B cell (primary cell): ENCODE data around the gene HMGN4. TPM values are rescaled to one million over a fixed set of nuclear protein-coding genes. Genes with fewer than 3 reads are reported as not detected.

Source experiments
- ATAC-seq: fragments of 200-7000 bp; cut with Tn5 transposase; one replicate; pipeline ENCODE4 v1.10.0; 2021; ENCODE audit warnings: low read depth, mild to moderate bottlenecking, moderate number of reproducible peaks, moderate library complexity
- CTCF ChIA-PET: fragments of 350-600 bp; sonication (Branson Sonifier 250); formaldehyde crosslinking; loops from one replicate; lab custom pipeline; 2021; ENCODE audit warnings: antibody characterized with exemption, inconsistent platforms; lab: Charles Lee
- POLR2A ChIA-PET: fragments of 350-600 bp; sonication (Branson Sonifier 250); formaldehyde crosslinking; loops from one replicate; lab custom pipeline; 2021; ENCODE audit warnings: antibody characterized with exemption; lab: Charles Lee
- DNase-seq: peaks from one replicate; pipeline ENCODE4 v3.0.0; 2013
- H2AFZ ChIP-seq: 2 replicates; pipeline ENCODE4 v1.6.1; 2012; ENCODE audit warnings: mild to moderate bottlenecking, low read depth, low read length; ENCODE audit not compliant: insufficient read depth, poor library complexity, severe bottlenecking
- H3K27ac ChIP-seq, 2 donors: 1 replicate in 1 of 2; 2 replicates in 1 of 2; pipeline ENCODE4 v1.5.1; 2012 to 2013; ENCODE audit warnings: low read length in 2 of 2, mild to moderate bottlenecking in 2 of 2, moderate library complexity in 1 of 2
- H3K27me3 ChIP-seq, 4 experiments: fragments of 200-600 bp in 1 of 4; sonication (generic) in 1 of 4; replicated peaks in 1 of 4; 1 replicate in 2 of 4; 2 replicates in 2 of 4; pipeline versions ENCODE4 v1.6.1 to v1.7.0; 2013 to 2016; ENCODE audit warnings: low read length in 3 of 4, mild to moderate bottlenecking in 2 of 4, mixed read lengths in 1 of 4, moderate library complexity in 1 of 4; ENCODE audit not compliant: insufficient read depth in 4 of 4, control insufficient read depth in 3 of 4; ENCODE audit errors: control extremely low read depth in 1 of 4
- H3K36me3 ChIP-seq, 2 experiments: replicated peaks in 1 of 2; 1 replicate in 1 of 2; 2 replicates in 1 of 2; pipeline versions ENCODE4 v1.6.1 to v1.7.1; 2013; ENCODE audit warnings: low read length in 1 of 2; ENCODE audit not compliant: insufficient read depth in 2 of 2, control insufficient read depth in 1 of 2; ENCODE audit errors: control extremely low read depth in 1 of 2, extremely low read depth in 1 of 2
- H3K4me1 ChIP-seq, 2 donors: fragments of 200-600 bp in 1 of 2; sonication (generic) in 1 of 2; 1 replicate in 1 of 2; 2 replicates in 1 of 2; pipeline versions ENCODE4 v1.5.1 to v1.6.1; 2013 to 2017; ENCODE audit warnings: low read length in 2 of 2; ENCODE audit not compliant: control insufficient read depth in 2 of 2, insufficient read depth in 2 of 2
- H3K4me2 ChIP-seq: replicated peaks from 2 replicates; pipeline ENCODE3; 2012; ENCODE audit warnings: mild to moderate bottlenecking, low read depth, low read length; ENCODE audit not compliant: poor library complexity, severe bottlenecking
- H3K4me3 ChIP-seq, 5 experiments: fragments of 200-600 bp in 1 of 5; sonication (generic) in 1 of 5; 1 replicate in 3 of 5; 2 replicates in 2 of 5; pipeline versions ENCODE4 v1.5.1 to v1.7.0; 2011 to 2016; ENCODE audit warnings: low read length in 4 of 5, mild to moderate bottlenecking in 4 of 5, low read depth in 2 of 5, control low read depth in 1 of 5, moderate library complexity in 1 of 5; ENCODE audit not compliant: insufficient read depth in 1 of 5; ENCODE audit errors: control extremely low read depth in 1 of 5, extremely low read depth in 1 of 5
- H3K79me2 ChIP-seq: fragments of 200-600 bp; sonication (generic); one replicate; pipeline ENCODE4 v1.6.0; 2016; ENCODE audit warnings: low read length; ENCODE audit not compliant: control insufficient read depth, insufficient read depth
- H3K9ac ChIP-seq: fragments of 200-600 bp; sonication (generic); 2 replicates; pipeline ENCODE4 v1.6.1; 2017; ENCODE audit warnings: mild to moderate bottlenecking, low read length, moderate library complexity
- H3K9me3 ChIP-seq, 3 donors: one replicate each; pipeline versions ENCODE4 v1.6.1 to v1.7.1; 2013; ENCODE audit warnings: low read length in 2 of 3; ENCODE audit not compliant: control insufficient read depth in 2 of 3, insufficient read depth in 1 of 3; ENCODE audit errors: control extremely low read depth in 1 of 3
- H4K20me1 ChIP-seq: 2 replicates; pipeline ENCODE4 v1.6.0; 2012; ENCODE audit warnings: mild to moderate bottlenecking, low read length; ENCODE audit not compliant: insufficient read depth, control insufficient read depth, poor library complexity, severe bottlenecking
- H3K27ac Mint-ChIP-seq: one replicate; pipeline ENCODE4 v1.8.0; 2021; ENCODE audit warnings: mixed read lengths
- H3K27me3 Mint-ChIP-seq: one replicate; pipeline ENCODE4 v1.8.0; 2021; ENCODE audit warnings: mixed read lengths
- H3K4me1 Mint-ChIP-seq: one replicate; pipeline ENCODE4 v1.8.0; 2021; ENCODE audit warnings: mixed read lengths
- H3K4me3 Mint-ChIP-seq: one replicate; pipeline ENCODE4 v1.8.0; 2021; ENCODE audit warnings: mixed read lengths
- H3K9me3 Mint-ChIP-seq: one replicate; pipeline ENCODE4 v1.8.0; 2022; ENCODE audit warnings: mixed read lengths; ENCODE audit not compliant: insufficient read depth
- CTCF ChIP-seq: fragments of 200-600 bp; IDR thresholded peaks from one replicate; pipeline ENCODE4 v1.8.0; 2022; ENCODE audit warnings: antibody characterized with exemption, mild to moderate bottlenecking
- EZH2 ChIP-seq: IDR thresholded peaks from 2 replicates; pipeline ENCODE4 v1.6.1; 2012; ENCODE audit warnings: borderline replicate concordance, low read depth, mild to moderate bottlenecking, moderate library complexity, low read length; ENCODE audit not compliant: insufficient read depth, poor library complexity, severe bottlenecking
- WGBS: methylation state at CpG from one replicate; pipeline ENCODE4 v1.1.5; 2013; ENCODE audit warnings: missing lambda C conversion rate; ENCODE audit not compliant: insufficient coverage; 5-methylcytosine and 5-hydroxymethylcytosine counted together
- intact Hi-C: fragments of 100-400 bp; cut with micrococcal nuclease; formaldehyde crosslinking; loops from one replicate; pipeline ENCODE4 v1.10.0; 2022
- polyA plus RNA-seq: library from polyadenylated mRNA; depleted of rRNA; stranded (reverse); fragments of >200 nt; gene quantifications from 2 replicates; pipeline ENCODE4 v1.2.3, GENCODE V29; 2012
- total RNA-seq, 2 donors: library from RNA; stranded (reverse); fragments of 120-200 nt in 1 of 2; gene quantifications; 1 replicate in 1 of 2; 2 replicates in 1 of 2; pipeline versions ENCODE4 v1.2.3 to v1.2.4, GENCODE V29; 2013 to 2022

The HMGN4 gene
- total and polyA plus RNA-seq, 2 donors (not counting 1 experiment from before 2014, with no cell fraction given), result 37.7 to 81.1 TPM

GRCh38 chr6:26553264-26553634, 15.1 kb downstream of the HMGN4 start:
- intact Hi-C loops, result loop anchor here (1.0 to 10.0 kb wide), 7 partner anchors 15 to 922 kb away; partner anchors contain the start of genes HMGN4 and ZNF184
- H3K27ac Mint-ChIP-seq, result no peak overlapping the region
- peak overlapping the region in 1 of 2 donors; percentile 42 for H3K27ac ChIP-seq

More at GRCh38 chr6:26553264-26553634, 15.1 kb downstream of the HMGN4 start:
- WGBS, result 0% methylated on average over 5 of the region's 13 CpGs
- H3K9ac ChIP-seq, result peak overlapping the region; percentile 61
- Mint-ChIP-seq H3K4me1 (peaks cover 22% of the 10 kb centered on the region), H3K9me3 (no peaks in the 10 kb centered on the region), H3K4me3 (no peak overlapping the region), H3K27me3 (no peaks in the 10 kb centered on the region)
- ATAC-seq (peak; percentile 62), DNase-seq (peak; percentile 88)
- peak overlapping the region; percentile 70 for H3K4me2 ChIP-seq
- no peaks in the 10 kb centered on the region for H3K79me2 ChIP-seq
- no peak for TF ChIP-seq CTCF
- no peak for TF ChIP-seq EZH2
- peak overlapping the region; percentile 67 for H2AFZ ChIP-seq
- no peaks in the 10 kb centered on the region for H4K20me1 ChIP-seq
- peak overlapping the region; percentile 59 to 90 (median 74) for H3K4me3 ChIP-seq
- ChIA-PET CTCF (interaction anchor here (0.6 to 5.6 kb wide), 10 partner anchors 15 to 1312 kb away, joined by 3 to 35 read pairs (median 4); partner anchors contain the start of gene HMGN4), POLR2A (interaction anchor here (0.7 to 2.4 kb wide), 8 partner anchors 16 to 396 kb away, joined by 3 to 21 read pairs (median 5); partner anchors contain the start of gene HMGN4)
- no peaks in the 10 kb centered on the region for H3K36me3 ChIP-seq
- H3K4me1 ChIP-seq, result peaks cover 15 to 45% of the 10 kb centered on the region in 2 donors
- no peaks in the 10 kb centered on the region for H3K9me3 ChIP-seq
- no peaks in the 10 kb centered on the region for H3K27me3 ChIP-seq
